Frontal cortex (tissue), 4 donors: ENCODE data around the gene TMEFF2. TPM values are rescaled to one million over a fixed set of nuclear protein-coding genes. Genes with fewer than 3 reads are reported as not detected.
"Not testable (repeated sequence)": the region's sequence is repeated elsewhere in the genome, so short reads cannot be mapped to it uniquely, and the experiment has no call there.

Experiments
- DNase-seq, 2 donors: peaks; one replicate each; pipeline ENCODE4 v3.0.0; 2012; ENCODE audit warnings: low spot score in 2 of 2
- FAIRE-seq: peaks from 2 replicates; lab custom pipeline; 2012; peaks lifted over from hg19 to GRCh38; lab: Jason Lieb, UNC
- total RNA-seq: library from RNA; depleted of rRNA; stranded (reverse); fragments of >200 nt; gene quantifications from one replicate; pipeline ENCODE4 v1.2.3, GENCODE V29; 2014
- donor health status: control.
- donor health status: control.
- donor health status: control.

Gene TMEFF2
- total RNA-seq, 1 donor from 2014 or later: 37.5 TPM

DNA sequence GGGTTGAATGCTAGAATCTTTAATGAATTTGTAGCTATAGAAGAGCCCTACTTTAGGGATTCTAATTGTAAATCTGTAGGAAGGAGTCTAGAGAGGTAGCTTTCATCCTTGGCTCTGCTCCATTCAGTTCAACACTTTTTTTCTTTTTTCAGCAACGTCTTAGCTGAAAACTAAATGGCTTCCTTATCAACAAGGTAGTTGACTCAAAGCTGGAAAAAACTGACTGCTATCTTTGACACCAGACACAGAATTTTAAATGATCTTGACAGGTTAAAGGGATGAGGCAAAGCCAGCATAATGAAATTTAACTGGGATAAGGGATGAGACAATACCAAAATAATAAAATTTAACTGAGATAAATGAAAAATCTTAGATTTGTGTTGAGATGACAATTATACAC, 54.9 kb downstream of the TMEFF2 start:
- FAIRE-seq (no peak), DNase-seq (no peak)

DNA sequence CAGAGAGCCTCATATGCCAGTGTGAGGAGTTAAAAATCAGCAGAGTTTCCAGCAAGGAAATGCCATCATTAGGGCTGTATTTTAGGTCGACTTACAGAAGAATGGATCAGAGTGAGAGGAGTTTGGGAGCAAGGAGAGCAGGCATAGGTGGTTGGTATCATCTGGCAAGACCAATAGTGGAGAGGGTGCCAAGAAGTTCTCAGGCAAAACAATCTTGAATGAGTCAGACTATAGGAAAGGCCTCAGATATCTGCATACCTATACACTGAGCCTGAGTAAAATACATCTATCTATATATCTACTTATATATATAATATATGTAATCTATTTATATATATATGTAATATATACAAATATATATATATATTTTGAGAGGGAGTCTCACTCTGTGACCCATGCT, 57.3 kb downstream of the TMEFF2 start:
- FAIRE-seq: no peak
- DNase-seq: no peak

DNA sequence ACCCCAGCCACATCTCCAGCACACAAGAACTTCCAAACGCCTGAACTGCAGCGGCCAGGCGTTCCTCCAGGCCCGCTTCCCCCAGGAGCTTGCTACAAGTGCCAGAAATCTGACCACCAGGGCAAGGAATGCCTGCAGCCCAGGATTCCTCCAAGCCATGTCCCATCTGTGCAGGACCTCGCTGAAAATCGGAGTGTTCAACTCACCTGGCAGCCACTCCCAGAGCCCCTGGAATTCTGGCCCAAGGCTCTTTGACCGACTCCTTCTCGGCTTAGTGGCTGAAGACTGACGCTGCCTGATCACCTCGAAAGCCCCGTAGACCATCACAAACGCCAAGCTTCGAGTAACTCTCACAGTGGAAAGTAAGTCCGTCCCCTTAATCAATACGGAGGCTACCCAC, 62.1 kb downstream of the TMEFF2 start:
- not testable (repeated sequence) for FAIRE-seq, DNase-seq

DNA sequence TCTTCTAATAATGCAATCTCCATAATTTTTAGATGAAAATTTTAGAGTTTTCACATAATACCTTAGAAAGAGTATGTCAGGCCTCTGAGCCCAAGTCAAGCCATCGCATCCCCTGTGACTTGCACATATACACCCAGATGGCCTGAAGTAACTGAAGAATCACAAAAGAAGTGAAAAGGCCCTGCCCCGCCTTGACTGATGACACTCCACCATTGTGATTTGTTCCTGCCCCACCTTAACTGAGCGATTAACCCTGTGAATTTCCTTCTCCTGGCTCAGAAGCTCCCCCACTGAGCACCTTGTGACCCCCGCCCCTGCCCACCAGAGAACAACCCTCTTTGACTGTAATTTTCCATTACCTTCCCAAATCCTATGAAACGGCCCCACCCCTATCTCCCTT, 64.4 kb downstream of the TMEFF2 start:
- not testable (repeated sequence) for FAIRE-seq, DNase-seq

DNA sequence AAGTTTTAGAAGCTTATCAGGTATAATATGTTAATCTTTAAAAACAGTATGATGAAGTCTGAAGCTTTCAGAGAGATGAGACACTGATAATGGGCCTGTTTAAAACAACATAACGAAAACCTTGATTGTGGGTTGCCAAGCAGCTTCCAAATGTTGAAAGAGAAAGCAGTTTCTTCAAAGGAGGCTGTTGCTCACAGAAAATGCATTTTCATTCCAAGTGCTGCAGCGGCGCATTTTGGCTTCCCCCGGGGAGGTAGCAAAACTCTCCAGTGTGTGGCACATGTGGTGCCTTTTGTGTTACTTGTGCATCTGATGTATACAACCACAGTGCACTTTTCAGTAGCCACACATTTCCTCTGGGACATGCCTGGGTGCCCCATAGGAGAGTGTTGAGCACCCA, 66.1 kb downstream of the TMEFF2 start:
- no peak for DNase-seq
- FAIRE-seq: no peak

DNA sequence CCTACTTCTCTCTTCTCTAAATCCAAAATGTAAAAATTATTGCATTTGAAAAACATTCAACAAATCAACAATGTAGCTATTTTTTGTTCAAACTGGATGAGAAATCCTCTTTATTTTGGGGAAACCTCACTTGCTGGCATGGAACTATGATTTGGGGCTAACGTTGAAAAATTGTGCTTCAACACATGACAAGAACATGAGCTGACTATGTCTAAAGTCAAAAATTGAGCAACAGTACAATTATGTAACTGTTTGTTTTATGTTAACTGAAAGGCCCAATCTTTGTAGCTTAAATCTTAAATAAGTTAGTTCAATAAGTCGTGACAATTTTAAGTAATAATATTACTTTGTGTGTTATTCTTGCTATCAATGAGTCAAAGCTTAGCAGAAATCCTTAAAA, 67.3 kb downstream of the TMEFF2 start:
- FAIRE-seq (peak; percentile 8), DNase-seq (no peak)

DNA sequence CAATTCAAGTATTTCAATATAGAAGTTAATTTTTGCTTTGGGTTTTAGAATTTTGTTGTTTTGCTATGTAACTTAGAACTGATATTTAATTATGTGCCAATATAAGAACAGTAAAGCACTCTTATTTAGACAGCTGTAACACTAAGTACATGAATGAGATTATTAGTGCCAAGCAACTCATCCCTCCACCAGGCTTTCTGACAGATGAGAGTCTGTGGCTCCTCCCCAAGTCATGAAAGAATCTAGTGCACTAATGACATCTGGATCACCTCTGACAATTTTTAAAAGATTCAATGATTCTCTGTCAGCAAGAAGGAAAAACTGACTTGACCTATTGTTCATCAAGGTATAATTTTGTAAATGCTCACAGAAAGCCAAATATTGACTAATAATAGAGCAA, 67.8 kb downstream of the TMEFF2 start:
- no peak for FAIRE-seq
- no peak for DNase-seq

DNA sequence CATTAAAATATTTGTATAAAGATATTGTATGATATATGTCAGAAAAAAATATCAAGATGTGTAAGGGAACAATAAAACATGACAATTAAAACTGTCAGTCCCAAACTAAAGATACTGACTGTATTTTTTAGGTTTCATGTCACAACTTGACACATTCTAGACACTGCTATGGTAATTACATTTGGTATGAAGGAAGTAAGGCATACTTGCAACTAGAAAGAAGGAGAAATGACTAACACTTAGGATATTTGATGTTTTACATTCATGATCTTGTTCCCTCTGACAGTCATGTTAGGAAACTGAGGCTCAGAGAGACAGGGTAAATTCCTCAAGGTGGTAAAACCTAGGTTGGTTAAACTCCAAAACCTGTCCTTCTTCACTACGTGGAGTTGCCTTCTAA, 68.3 kb downstream of the TMEFF2 start:
- DNase-seq (no peak), FAIRE-seq (no peak)

DNA sequence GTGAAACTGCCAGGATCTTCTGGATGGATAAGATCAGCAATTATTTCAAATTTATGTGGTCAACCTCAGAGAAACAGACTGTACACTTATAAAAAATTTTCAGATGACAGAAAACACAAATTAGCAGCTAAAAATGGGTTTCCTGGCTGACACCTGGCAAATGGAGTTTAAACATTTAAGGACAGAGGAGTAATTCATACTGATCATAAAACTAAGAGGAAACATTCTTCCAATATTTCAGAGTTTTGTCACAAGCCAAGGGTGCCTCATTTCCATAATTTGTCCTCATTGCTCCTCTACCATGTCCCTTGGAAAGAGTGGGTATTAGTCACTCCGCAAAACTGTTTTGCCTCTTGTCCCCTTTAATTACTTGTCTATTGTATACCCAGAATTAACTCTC, 70.2 kb downstream of the TMEFF2 start:
- FAIRE-seq (no peak), DNase-seq (no peak)

DNA sequence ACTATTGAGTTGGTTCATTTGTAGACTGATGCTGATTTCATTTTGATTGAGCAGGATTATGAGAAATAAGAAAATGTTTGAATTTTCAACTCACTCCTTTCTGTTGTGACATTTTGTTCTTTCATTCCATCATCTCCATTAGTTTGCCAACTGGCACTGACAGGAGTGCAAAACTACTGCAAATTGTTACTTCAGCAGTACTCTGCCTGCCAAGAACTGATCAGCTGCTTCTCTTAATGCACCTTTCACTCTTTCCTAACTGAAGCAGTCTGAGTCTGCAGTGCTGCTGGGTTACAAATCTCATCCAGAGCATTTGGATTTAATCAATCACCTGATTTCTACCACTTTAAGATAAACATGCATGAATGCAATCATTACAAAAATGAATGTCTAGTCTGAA, 70.9 kb downstream of the TMEFF2 start:
- DNase-seq: peak in 1 of 2 donors; percentile 2
- peak; percentile 57 for FAIRE-seq

DNA sequence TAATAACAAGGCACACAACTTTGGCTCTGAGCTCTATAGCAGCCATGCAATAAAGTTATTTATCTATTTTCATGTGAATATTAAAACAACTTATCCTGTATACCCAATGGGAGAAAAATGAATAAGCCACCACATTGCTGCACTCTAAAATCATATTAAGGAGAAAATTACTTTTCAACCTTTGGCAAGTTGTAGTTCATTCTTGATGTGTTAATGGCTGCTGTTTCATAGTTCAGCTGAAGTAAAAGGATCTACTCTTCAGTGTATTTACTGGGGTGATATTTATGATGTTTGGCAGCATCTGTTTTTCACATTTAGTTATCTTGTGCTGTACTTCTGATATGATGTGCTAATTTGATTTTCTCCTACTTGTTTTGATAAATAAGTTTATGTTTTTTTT, 71.8 kb downstream of the TMEFF2 start:
- DNase-seq (no peak), FAIRE-seq (no peak)

DNA sequence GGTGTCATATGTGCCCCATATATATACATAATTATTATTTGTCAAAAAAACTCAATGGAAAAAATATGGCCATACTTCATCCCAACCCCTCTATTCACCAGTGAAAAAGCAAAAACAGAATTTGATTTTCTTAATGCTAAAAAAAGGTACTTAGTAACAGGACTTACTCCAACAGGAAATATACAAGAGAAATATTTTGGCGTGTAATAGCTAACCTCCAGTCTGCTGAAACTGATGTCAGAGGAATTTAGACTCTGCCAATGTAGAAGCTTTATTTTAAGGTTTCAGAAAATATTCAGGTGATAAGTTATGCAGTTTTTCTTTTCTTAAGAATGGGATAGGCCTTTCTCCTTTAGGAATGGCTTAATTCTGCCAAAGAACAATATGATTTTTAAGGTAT, 72.6 kb downstream of the TMEFF2 start:
- no peak for FAIRE-seq
- no peak for DNase-seq

DNA sequence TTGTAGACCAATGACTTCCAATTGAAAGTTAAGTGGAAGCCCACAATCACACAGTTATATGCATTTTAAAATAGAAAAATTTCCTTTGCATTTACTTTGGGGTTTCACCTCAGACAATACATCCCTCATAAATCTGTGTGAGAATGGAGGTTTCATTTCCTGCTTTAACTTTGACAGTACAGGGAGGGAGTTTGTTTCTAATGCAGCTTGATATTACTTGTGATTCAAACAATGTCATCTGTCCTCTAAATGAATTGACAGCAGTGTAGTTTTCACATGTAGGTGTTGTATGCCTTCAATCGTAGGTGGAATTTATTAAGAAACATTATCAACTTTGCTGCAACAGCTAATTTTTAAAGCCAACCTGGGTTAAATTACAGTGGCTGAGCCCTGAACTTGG, 75.2 kb downstream of the TMEFF2 start:
- DNase-seq (no peak), FAIRE-seq (no peak)

DNA sequence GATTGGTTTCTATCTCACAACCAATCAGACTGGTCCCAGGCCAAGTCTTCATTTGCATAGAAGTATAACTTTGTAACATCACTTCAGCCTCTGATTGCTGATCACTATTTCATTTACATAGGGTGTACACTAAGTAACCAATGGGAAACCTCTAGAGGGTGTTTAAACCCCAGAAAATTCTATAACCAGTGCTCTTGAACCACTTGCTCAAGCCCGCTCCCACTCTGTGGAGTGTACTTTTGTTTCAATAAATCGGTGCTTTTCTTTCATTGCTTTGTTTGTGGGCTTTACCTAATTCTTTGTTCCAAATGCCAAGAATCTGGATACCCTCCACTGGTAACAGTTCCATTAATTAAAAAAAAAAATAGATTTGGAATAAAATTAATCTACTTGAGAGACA, 77.0 kb downstream of the TMEFF2 start:
- DNase-seq (no peak), FAIRE-seq (no peak)

DNA sequence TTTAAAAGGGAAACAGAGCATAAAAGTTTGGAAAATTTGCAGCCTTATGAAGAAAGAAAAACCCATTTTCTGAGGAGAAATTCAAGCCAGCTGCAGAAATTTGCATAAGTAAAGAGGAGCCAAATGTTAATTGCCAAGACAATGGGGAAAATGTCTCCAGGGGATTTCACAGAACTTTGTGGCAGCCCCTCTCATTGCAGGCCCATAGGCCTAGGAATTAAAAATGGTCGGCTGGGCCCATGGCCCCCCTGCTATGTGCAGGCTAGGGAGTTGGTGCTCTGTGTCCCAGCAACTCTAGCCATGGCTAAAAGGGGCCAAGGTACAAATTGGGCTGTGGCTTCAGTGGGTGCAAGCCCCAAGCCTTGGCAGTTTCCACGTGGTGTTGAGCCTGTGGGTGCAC, 83.2 kb downstream of the TMEFF2 start:
- DNase-seq: not testable (repeated sequence)

DNA sequence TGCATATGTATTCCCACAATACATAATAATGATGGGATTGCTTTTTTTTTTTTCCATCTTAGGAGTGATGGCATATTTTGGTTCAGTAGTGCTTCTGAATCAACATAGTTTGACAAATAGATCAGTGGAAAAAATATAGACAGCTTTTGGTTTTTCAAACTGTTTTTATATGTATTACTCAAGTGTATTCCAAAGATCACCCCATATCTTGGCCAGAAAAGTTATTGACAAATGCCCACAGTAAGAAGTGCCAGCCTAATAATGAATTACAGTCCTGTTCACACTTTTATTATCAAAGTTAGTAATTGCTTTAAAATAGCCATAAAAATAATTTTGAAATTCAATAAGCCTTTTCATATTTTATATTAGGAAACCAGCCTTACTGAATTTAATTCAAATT, 95.0 kb downstream of the TMEFF2 start:
- FAIRE-seq (no peak), DNase-seq (no peak)

More for the DNA sequence above, 83.2 kb downstream of the TMEFF2 start:
- FAIRE-seq: not testable (repeated sequence)

DNA sequence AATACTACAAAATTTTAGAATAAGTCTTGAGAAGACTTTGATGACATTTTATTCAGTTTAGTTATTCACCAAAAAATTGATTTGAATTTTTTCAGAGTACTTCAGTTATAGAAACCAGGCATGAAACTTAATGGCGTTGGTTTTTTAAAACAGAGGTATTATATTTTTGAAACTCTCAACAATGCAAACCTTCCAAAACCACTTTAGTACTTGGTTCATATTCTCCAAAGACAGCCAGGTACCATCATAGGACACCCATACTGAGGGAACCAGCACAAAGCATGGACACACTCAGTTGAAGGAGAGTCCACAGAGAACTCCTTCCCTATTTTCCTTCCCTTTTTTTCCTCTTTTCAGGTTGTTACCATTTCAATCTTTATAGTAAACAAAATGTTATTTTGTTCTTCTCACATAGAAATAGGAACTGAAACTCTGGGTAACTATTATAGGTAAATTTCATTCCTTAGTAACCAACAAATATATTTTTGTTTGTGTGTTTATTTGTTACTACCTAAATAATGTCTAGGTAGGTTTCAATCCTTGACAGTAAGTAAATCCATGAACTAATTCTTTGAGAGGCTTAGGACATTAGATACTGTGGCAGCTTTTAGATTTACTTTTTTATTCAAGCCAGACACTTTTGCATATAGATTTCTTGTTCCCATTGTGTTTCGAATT, 95.8 kb downstream of the TMEFF2 start:
- no peak for DNase-seq
- FAIRE-seq: no peak

DNA sequence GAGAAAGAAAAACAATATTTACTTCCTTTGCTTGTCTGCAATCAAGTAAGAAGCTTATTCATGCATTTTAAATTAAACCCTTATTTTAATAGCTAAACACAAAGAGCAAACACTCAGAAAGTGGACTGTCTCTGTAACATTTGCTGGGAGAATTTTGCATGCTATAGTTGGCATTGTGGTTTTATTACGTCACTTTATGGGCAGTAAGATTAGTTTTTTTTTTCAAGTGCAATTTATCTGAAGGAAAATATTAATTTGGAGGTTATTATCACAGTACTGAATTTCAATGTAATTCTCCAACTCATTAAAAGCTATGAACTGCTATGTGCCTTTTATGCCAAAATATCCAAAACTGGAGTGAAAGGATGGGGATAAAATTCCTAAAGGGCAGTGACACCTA, 103.3 kb downstream of the TMEFF2 start:
- DNase-seq (no peak), FAIRE-seq (no peak)

DNA sequence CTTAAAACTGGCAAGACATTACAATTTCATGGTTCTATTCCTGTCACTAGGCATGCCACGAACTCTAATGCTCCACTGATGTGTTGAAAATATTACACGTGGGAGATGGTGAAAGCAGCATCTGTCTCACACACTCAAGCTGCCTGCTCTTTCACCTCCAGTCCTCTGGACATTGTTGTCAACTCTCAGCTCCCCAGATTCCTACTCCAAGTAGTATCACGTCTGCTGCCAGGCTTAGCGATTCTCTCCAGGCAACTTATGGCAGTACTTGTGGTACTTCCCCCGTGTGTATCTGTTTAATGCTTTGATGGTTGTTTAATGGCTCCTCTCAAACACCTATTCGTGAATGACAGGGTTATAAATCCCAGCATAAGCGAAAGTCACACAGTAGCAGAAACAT, 103.8 kb downstream of the TMEFF2 start:
- DNase-seq: no peak
- no peak for FAIRE-seq

DNA sequence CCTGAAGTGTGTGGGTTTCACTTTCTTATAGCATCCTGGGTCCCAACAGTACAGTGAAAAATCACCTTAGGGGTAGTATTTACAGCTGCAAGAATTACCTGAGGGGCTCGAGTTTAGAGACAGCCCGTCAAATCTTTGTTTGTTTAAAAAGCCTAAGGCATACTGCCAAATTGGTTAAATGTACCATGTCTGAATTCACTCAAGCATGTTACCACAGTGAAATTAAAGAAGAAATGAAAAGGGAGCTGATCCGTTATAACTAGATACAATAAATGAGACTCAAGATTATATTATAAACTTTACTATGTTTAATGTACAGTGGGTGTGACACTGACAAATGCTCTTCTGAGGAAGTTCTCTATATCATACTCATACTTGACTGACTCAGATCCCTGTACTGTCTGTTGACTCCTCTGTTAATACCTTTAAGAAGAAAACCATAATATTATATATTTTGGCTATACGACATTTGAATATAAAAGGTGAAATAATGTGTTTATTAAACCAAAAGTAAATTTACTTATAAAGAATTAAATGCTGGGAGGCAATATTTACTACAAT, 107.3 kb downstream of the TMEFF2 start:
- no peak for FAIRE-seq
- no peak for DNase-seq

DNA sequence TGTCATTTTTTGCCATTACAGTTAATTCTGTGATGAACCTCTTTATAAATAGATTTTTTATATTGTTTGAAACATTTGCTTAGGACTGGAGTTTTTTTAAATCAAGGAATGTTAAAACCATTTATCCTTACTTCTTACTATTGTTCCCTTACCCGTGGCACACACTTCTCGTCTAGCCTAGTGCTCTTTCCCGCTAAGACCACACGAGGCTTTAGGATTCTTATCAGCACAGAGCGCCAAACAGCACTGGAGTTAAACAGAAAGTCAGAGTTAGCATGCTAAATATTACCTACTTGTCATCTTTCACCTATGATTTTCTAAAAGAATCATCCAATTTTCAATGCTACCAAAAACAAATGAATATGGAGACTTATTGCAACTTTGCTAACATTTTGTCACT, 112.6 kb downstream of the TMEFF2 start:
- DNase-seq: no peak
- FAIRE-seq: no peak

DNA sequence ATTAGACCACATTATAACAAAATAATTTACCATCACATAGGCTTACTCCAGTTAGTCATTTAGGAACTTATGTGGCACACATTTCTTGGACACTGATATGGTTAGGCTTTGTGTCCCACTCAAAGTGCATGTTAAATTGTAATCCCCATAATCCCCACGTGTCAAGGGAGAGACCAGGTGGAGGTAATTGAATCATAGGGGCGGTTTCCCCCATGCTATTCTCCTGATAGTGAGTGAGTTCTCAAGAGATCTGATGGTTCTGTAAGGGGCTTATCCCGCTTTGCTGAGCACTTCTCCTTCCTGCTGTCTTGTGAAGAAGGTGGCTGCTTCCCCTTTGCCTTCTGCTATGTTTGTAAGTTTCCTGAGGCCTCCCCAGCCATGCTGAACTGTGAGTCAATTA, 114.6 kb downstream of the TMEFF2 start:
- not testable (repeated sequence) for FAIRE-seq, DNase-seq
